Measurements from ENCODE around the gene SLC41A3.

SLC41A3 gene

GRCh38 chr3:126125781-126126251, 41.9 kb upstream of the SLC41A3 start:
- Histone ChIP-seq H3K27me3 (ENCODE audit: insufficient read depth, low read length, poor library complexity, severe bottlenecking) (no peaks in the 10 kb centered on the region), H3K36me3 (ENCODE audit: insufficient read depth, low read length) (no peaks in the 10 kb centered on the region), H3K9ac (ENCODE audit: low read depth, low read length, poor library complexity, severe bottlenecking) (no peak overlapping the region), H3K9me2 (replicated peaks; ENCODE audit: low read depth, low read length) (no peaks in the 10 kb centered on the region), H3K4me2 (ENCODE audit: low read depth, low read length, poor library complexity, severe bottlenecking) (no peak overlapping the region), H2AFZ (ENCODE audit: low read length) (no peak overlapping the region), H4K20me1 (ENCODE audit: insufficient read depth, low read length, poor library complexity, severe bottlenecking) (no peaks in the 10 kb centered on the region), H3K4me1 (ENCODE audit: insufficient read depth, low read length, poor library complexity, severe bottlenecking) (no peaks in the 10 kb centered on the region), H3K4me3 (ENCODE audit: low read length, poor library complexity, severe bottlenecking) (no peak overlapping the region), H3K9me3 (ENCODE audit: insufficient read depth, low read depth, low read length) (no peaks in the 10 kb centered on the region), H3K79me2 (ENCODE audit: insufficient read depth, low read length) (no peaks in the 10 kb centered on the region), H3F3A (ENCODE audit: low read depth) (no peaks in the 10 kb centered on the region)
- TF ChIP-seq EZH2phosphoT487 (IDR thresholded peaks at IDR 0.05; ENCODE audit: borderline replicate concordance): no peak
- TF ChIP-seq CTCF (conservative IDR thresholded peaks at IDR 0.05; ENCODE audit: low read length): no peak

GRCh38 chr3:126125341-126125740, 41.4 kb upstream of the SLC41A3 start:
- Histone ChIP-seq H2AFZ (ENCODE audit: low read length) (no peak overlapping the region), H3K79me2 (ENCODE audit: insufficient read depth, low read length) (no peaks in the 10 kb centered on the region), H3K4me3 (ENCODE audit: low read length, poor library complexity, severe bottlenecking) (no peak overlapping the region), H3F3A (ENCODE audit: low read depth) (no peaks in the 10 kb centered on the region), H3K4me1 (ENCODE audit: insufficient read depth, low read length, poor library complexity, severe bottlenecking) (no peaks in the 10 kb centered on the region), H3K9me3 (ENCODE audit: insufficient read depth, low read depth, low read length) (no peaks in the 10 kb centered on the region), H3K9ac (ENCODE audit: low read depth, low read length, poor library complexity, severe bottlenecking) (no peak overlapping the region), H3K36me3 (ENCODE audit: insufficient read depth, low read length) (no peaks in the 10 kb centered on the region), H3K27me3 (ENCODE audit: insufficient read depth, low read length, poor library complexity, severe bottlenecking) (no peaks in the 10 kb centered on the region), H3K9me2 (replicated peaks; ENCODE audit: low read depth, low read length) (no peaks in the 10 kb centered on the region), H3K4me2 (ENCODE audit: low read depth, low read length, poor library complexity, severe bottlenecking) (no peak overlapping the region), H4K20me1 (ENCODE audit: insufficient read depth, low read length, poor library complexity, severe bottlenecking) (no peaks in the 10 kb centered on the region)
- TF ChIP-seq CTCF (conservative IDR thresholded peaks at IDR 0.05; ENCODE audit: low read length): no peak
- TF ChIP-seq EZH2phosphoT487 (IDR thresholded peaks at IDR 0.05; ENCODE audit: borderline replicate concordance): no peak

GRCh38 chr3:126124896-126125295, 41.0 kb upstream of the SLC41A3 start:
- TF ChIP-seq EZH2phosphoT487 (IDR thresholded peaks at IDR 0.05; ENCODE audit: borderline replicate concordance): no peak
- TF ChIP-seq CTCF (conservative IDR thresholded peaks at IDR 0.05; ENCODE audit: low read length): no peak
- Histone ChIP-seq H4K20me1 (ENCODE audit: insufficient read depth, low read length, poor library complexity, severe bottlenecking) (no peaks in the 10 kb centered on the region), H3K9me3 (ENCODE audit: insufficient read depth, low read depth, low read length) (no peaks in the 10 kb centered on the region)

More at GRCh38 chr3:126124896-126125295, 41.0 kb upstream of the SLC41A3 start:
- Histone ChIP-seq H3K9me2 (replicated peaks; ENCODE audit: low read depth, low read length) (no peaks in the 10 kb centered on the region), H3K4me3 (ENCODE audit: low read length, poor library complexity, severe bottlenecking) (no peak overlapping the region), H3F3A (ENCODE audit: low read depth) (no peaks in the 10 kb centered on the region), H3K36me3 (ENCODE audit: insufficient read depth, low read length) (no peaks in the 10 kb centered on the region), H2AFZ (ENCODE audit: low read length) (no peak overlapping the region), H3K9ac (ENCODE audit: low read depth, low read length, poor library complexity, severe bottlenecking) (no peak overlapping the region), H3K4me2 (ENCODE audit: low read depth, low read length, poor library complexity, severe bottlenecking) (no peak overlapping the region), H3K79me2 (ENCODE audit: insufficient read depth, low read length) (no peaks in the 10 kb centered on the region), H3K4me1 (ENCODE audit: insufficient read depth, low read length, poor library complexity, severe bottlenecking) (no peaks in the 10 kb centered on the region), H3K27me3 (ENCODE audit: insufficient read depth, low read length, poor library complexity, severe bottlenecking) (no peaks in the 10 kb centered on the region)

All from Loucy (cell line).